OCI-LY3 (cell line): ENCODE results near the gene PARD3.

Source experiments
- CTCF ChIP-seq: fragments of 200-600, 300-600 bp; sonication (generic); IDR thresholded peaks from 2 replicates; pipeline ENCODE4 v1.5.1; 2014; ENCODE audit warnings: antibody characterized with exemption, low read length, low read depth
- EZH2phosphoT487 ChIP-seq: fragments of 200-600 bp; shearing (Covaris generic); IDR thresholded peaks from 2 replicates; pipeline ENCODE4 v1.6.1; 2018; ENCODE audit warnings: antibody characterized with exemption, mixed run types, low read depth

- TF ChIP-seq CTCF (no peak), EZH2phosphoT487 (no peak)
Measured at GRCh38 chr10:34736976-34737771, 77.9 kb downstream of the PARD3 start.
